SK-N-SH (cell line): Measurements from ENCODE around the gene CEP112. TPM values are rescaled to one million over a fixed set of nuclear protein-coding genes. Genes with fewer than 3 reads are reported as not detected.

ENCODE experiments used
- CTCF ChIA-PET: fragments of 300-600, 350-600 bp; formaldehyde crosslinking; extraction: SDS; loops from one replicate; lab custom pipeline; 2021; lab: Yijun Ruan, JAX
- POLR2A ChIA-PET: fragments of 350-600 bp; sonication (Branson Sonifier 250); formaldehyde crosslinking; extraction: SDS; loops from one replicate; lab custom pipeline; 2020; ENCODE audit warnings: antibody characterized with exemption, inconsistent platforms; lab: Yijun Ruan, JAX
- DNase-seq: peaks from one replicate; pipeline ENCODE4 v3.0.0; 2012
- H2AFZ ChIP-seq: fragments of 200-600 bp; sonication (generic); 2 replicates; pipeline ENCODE4 v1.8.1; 2016; ENCODE audit warnings: antibody characterized with exemption, mild to moderate bottlenecking, low read depth
- H3F3A ChIP-seq: fragments of 200-600 bp; sonication (generic); replicated peaks from 2 replicates; pipeline ENCODE3; 2016; ENCODE audit warnings: antibody characterized with exemption, mild to moderate bottlenecking; ENCODE audit not compliant: insufficient read depth
- H3K27ac ChIP-seq, 2 experiments: fragments of 200-500 bp in 1 of 2; fragments of 200-600 bp in 1 of 2; sonication (Bioruptor generic) in 1 of 2; sonication (generic), shearing (Covaris generic) in 1 of 2; 2 replicates each; pipeline versions ENCODE4 v1.5.1 to v1.6.1; 2014 to 2016; ENCODE audit warnings: low read depth in 2 of 2, inconsistent platforms in 1 of 2, low read length in 1 of 2, mild to moderate bottlenecking in 1 of 2, mixed read lengths in 1 of 2
- H3K27me3 ChIP-seq: fragments of 200-600 bp; sonication (generic), shearing (Covaris generic); 2 replicates; pipeline ENCODE4 v1.6.1; 2016; ENCODE audit warnings: mixed run types; ENCODE audit not compliant: insufficient read depth
- H3K36me3 ChIP-seq, 2 experiments: fragments of 200-500 bp in 1 of 2; fragments of 200-600 bp in 1 of 2; sonication (Bioruptor generic) in 1 of 2; sonication (generic) in 1 of 2; replicated peaks in 1 of 2; 2 replicates each; pipeline versions ENCODE3 to v1.5.1; 2014 to 2016; ENCODE audit warnings: low read length in 1 of 2, mild to moderate bottlenecking in 1 of 2; ENCODE audit not compliant: insufficient read depth in 2 of 2, control insufficient read depth in 1 of 2
- H3K4me1 ChIP-seq, 2 experiments: fragments of 200-500 bp in 1 of 2; fragments of 200-600 bp in 1 of 2; sonication (Bioruptor generic) in 1 of 2; sonication (generic), shearing (Covaris generic) in 1 of 2; 2 replicates each; pipeline versions ENCODE4 v1.5.1 to v1.6.1; 2014 to 2016; ENCODE audit warnings: low read depth in 1 of 2, low read length in 1 of 2, mixed run types in 1 of 2; ENCODE audit not compliant: insufficient read depth in 2 of 2, control insufficient read depth in 1 of 2
- H3K4me2 ChIP-seq: fragments of 200-600 bp; sonication (generic), shearing (Covaris generic); 2 replicates; pipeline ENCODE4 v1.6.1; 2017; ENCODE audit warnings: mixed run types
- H3K4me3 ChIP-seq, 2 experiments: fragments of 200-500 bp in 1 of 2; fragments of 200-600 bp in 1 of 2; sonication (Bioruptor generic) in 1 of 2; sonication (generic), shearing (Covaris generic) in 1 of 2; 2 replicates each; pipeline versions ENCODE4 v1.5.1 to v1.8.1; 2014 to 2016; ENCODE audit warnings: low read depth in 2 of 2, inconsistent platforms in 1 of 2, low read length in 1 of 2, mild to moderate bottlenecking in 1 of 2, mixed read lengths in 1 of 2, moderate library complexity in 1 of 2
- H3K79me2 ChIP-seq: fragments of 200-600 bp; sonication (generic); 2 replicates; pipeline ENCODE4 v1.8.1; 2017; ENCODE audit warnings: mild to moderate bottlenecking; ENCODE audit not compliant: insufficient read depth
- H3K9ac ChIP-seq: fragments of 200-600 bp; sonication (generic); 2 replicates; pipeline ENCODE4 v1.6.1; 2017; ENCODE audit warnings: mixed run types
- H3K9me2 ChIP-seq: fragments of 200-600 bp; sonication (generic); 2 replicates; pipeline ENCODE4 v1.6.1; 2017; ENCODE audit warnings: mixed run types
- H3K9me3 ChIP-seq: fragments of 200-600 bp; sonication (generic); 2 replicates; pipeline ENCODE4 v1.6.1; 2017; ENCODE audit warnings: mixed run types, mild to moderate bottlenecking, moderate library complexity
- H4K20me1 ChIP-seq: fragments of 200-600 bp; sonication (generic); 2 replicates; pipeline ENCODE4 v1.6.1; 2017; ENCODE audit warnings: mild to moderate bottlenecking, mixed run types; ENCODE audit not compliant: insufficient read depth
- CHD2 ChIP-seq: fragments of 150-350 bp; IDR thresholded peaks from 2 replicates; pipeline ENCODE4 v1.6.1; 2018; ENCODE audit warnings: low read length; ENCODE audit not compliant: partially characterized antibody
- ELF1 ChIP-seq: IDR thresholded peaks from 2 replicates; pipeline ENCODE4 v1.4.0; 2012
- EP300 ChIP-seq, 2 experiments: IDR thresholded peaks; 2 replicates each; pipeline versions ENCODE4 v1.4.0 to v1.6.1; 2012; ENCODE audit warnings: borderline replicate concordance in 1 of 2, low read depth in 1 of 2, low read length in 1 of 2
- EZH2phosphoT487 ChIP-seq: fragments of 200-600 bp; sonication (generic); IDR thresholded peaks from 2 replicates; pipeline ENCODE4 v1.6.1; 2017; ENCODE audit warnings: low read depth, mixed run types, mild to moderate bottlenecking, antibody characterized with exemption, moderate library complexity, borderline replicate concordance
- FOSL2 ChIP-seq: IDR thresholded peaks from 2 replicates; pipeline ENCODE4 v1.4.0; 2012; ENCODE audit warnings: low read depth, mild to moderate bottlenecking, moderate library complexity, borderline replicate concordance
- GATA2 ChIP-seq: sonication (generic); formaldehyde crosslinking; IDR thresholded peaks from 2 replicates; pipeline ENCODE4 v1.5.0; 2020; ENCODE audit warnings: mild to moderate bottlenecking, missing genetic modification reagents
- JUND ChIP-seq: IDR thresholded peaks from 2 replicates; pipeline ENCODE4 v1.4.0; 2012
- MAX ChIP-seq: IDR thresholded peaks from 2 replicates; pipeline ENCODE4 v1.4.0; 2012; ENCODE audit warnings: low read depth
- MEF2A ChIP-seq: IDR thresholded peaks from 2 replicates; pipeline ENCODE4 v1.4.0; 2012; ENCODE audit warnings: low read depth, borderline replicate concordance
- MXI1 ChIP-seq: IDR thresholded peaks from 2 replicates; pipeline ENCODE4 v1.6.1; 2012; ENCODE audit warnings: mild to moderate bottlenecking, low read depth, low read length, improper control_type of control experiment
- NRF1 ChIP-seq: IDR thresholded peaks from 2 replicates; pipeline ENCODE4 v1.6.1; 2012; ENCODE audit warnings: low read depth, mild to moderate bottlenecking, low read length
- POLR2AphosphoS5 ChIP-seq: IDR thresholded peaks from 2 replicates; pipeline ENCODE4 v1.6.1; 2012; ENCODE audit warnings: low read depth, low read length
- SIN3A ChIP-seq: IDR thresholded peaks from 2 replicates; pipeline ENCODE4 v1.6.1; 2012; ENCODE audit warnings: low read depth, mild to moderate bottlenecking, low read length, moderate library complexity, borderline replicate concordance
- SMC3 ChIP-seq: IDR thresholded peaks from 2 replicates; pipeline ENCODE4 v1.6.1; 2012; ENCODE audit warnings: low read depth, low read length, improper control_type of control experiment
- TAF1 ChIP-seq: IDR thresholded peaks from 2 replicates; pipeline ENCODE4 v1.6.1; 2012; ENCODE audit warnings: low read depth, mild to moderate bottlenecking, low read length, moderate library complexity, borderline replicate concordance
- TEAD4 ChIP-seq: IDR thresholded peaks from 2 replicates; pipeline ENCODE4 v1.4.0; 2012; ENCODE audit warnings: mild to moderate bottlenecking, borderline replicate concordance; ENCODE audit not compliant: insufficient read depth
- ZBTB33 ChIP-seq: IDR thresholded peaks from 2 replicates; pipeline ENCODE4 v1.4.0; 2012; ENCODE audit warnings: low read depth, borderline replicate concordance
- WGBS: methylation state at CpG from one replicate; pipeline ENCODE4 v1.1.6; 2017; ENCODE audit warnings: low lambda C conversion rate; 5-methylcytosine and 5-hydroxymethylcytosine counted together
- polyA plus RNA-seq, 3 experiments: library from polyadenylated mRNA; depleted of rRNA; stranded (reverse); fragments of >200 nt; gene quantifications; 2 replicates each; pipeline ENCODE4 v1.2.3, GENCODE V29; 2012
- TF ChIP-seq, protein P1 (sequence below): fragments of 150-350 bp; IDR thresholded peaks from 2 replicates; pipeline ENCODE4 v1.6.1; 2016; ENCODE audit warnings: mild to moderate bottlenecking, low read depth, low read length
- TF ChIP-seq, protein P2 (sequence below): IDR thresholded peaks from 2 replicates; pipeline ENCODE4 v1.6.1; 2012; ENCODE audit warnings: mild to moderate bottlenecking, low read depth, low read length, moderate library complexity
- TF ChIP-seq, protein P3 (sequence below): IDR thresholded peaks from 2 replicates; pipeline ENCODE4 v1.4.0; 2012; ENCODE audit warnings: low read depth, borderline replicate concordance

The CEP112 gene
- polyA plus RNA-seq, 1 of the 3 experiments (the other 2 are of a cell fraction), result 7.9 TPM

GRCh38 chr17:65855675-65856074 lies 336.3 kb downstream of the CEP112 start:
- Histone ChIP-seq H3F3A (peaks cover 7% of the 10 kb centered on the region), H3K9me2 (no peaks in the 10 kb centered on the region), H3K27me3 (no peaks in the 10 kb centered on the region), H2AFZ (no peak overlapping the region), H4K20me1 (no peaks in the 10 kb centered on the region), H3K9me3 (no peaks in the 10 kb centered on the region), H3K4me2 (peak overlapping the region; percentile 19; the same call in 1 of the 2 replicates), H3K4me3 (no peak overlapping the region), H3K36me3 (no peaks in the 10 kb centered on the region), H3K9ac (no peak overlapping the region), H3K4me1 (no peaks in the 10 kb centered on the region; a peak in 1 of 4 replicates), H3K79me2 (no peaks in the 10 kb centered on the region), H3K27ac (no peak overlapping the region)
- CTCF ChIA-PET, result interaction anchor here (0.7 to 1.0 kb wide), 2 partner anchors 139 to 271 kb away, joined by 3 read pairs; no protein-coding TSS in a partner anchor
- WGBS, result 90% methylated on average over 4 of the region's 4 CpGs
- no peak for DNase-seq
- TF ChIP-seq MXI1, result no peak
- TF ChIP-seq, protein P1, sequence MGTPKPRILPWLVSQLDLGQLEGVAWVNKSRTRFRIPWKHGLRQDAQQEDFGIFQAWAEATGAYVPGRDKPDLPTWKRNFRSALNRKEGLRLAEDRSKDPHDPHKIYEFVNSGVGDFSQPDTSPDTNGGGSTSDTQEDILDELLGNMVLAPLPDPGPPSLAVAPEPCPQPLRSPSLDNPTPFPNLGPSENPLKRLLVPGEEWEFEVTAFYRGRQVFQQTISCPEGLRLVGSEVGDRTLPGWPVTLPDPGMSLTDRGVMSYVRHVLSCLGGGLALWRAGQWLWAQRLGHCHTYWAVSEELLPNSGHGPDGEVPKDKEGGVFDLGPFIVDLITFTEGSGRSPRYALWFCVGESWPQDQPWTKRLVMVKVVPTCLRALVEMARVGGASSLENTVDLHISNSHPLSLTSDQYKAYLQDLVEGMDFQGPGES, result no peak
- no peak for TF ChIP-seq SMC3
- no peak for TF ChIP-seq NRF1
- no peak for TF ChIP-seq MEF2A
- TF ChIP-seq ELF1, result no peak
- no peak for TF ChIP-seq GATA2 (CRISPR knock-in tag)
- TF ChIP-seq POLR2AphosphoS5, result no peak
- no peak for TF ChIP-seq ZBTB33
- no peak for TF ChIP-seq EZH2phosphoT487
- no peak for TF ChIP-seq JUND
- TF ChIP-seq, protein P2, sequence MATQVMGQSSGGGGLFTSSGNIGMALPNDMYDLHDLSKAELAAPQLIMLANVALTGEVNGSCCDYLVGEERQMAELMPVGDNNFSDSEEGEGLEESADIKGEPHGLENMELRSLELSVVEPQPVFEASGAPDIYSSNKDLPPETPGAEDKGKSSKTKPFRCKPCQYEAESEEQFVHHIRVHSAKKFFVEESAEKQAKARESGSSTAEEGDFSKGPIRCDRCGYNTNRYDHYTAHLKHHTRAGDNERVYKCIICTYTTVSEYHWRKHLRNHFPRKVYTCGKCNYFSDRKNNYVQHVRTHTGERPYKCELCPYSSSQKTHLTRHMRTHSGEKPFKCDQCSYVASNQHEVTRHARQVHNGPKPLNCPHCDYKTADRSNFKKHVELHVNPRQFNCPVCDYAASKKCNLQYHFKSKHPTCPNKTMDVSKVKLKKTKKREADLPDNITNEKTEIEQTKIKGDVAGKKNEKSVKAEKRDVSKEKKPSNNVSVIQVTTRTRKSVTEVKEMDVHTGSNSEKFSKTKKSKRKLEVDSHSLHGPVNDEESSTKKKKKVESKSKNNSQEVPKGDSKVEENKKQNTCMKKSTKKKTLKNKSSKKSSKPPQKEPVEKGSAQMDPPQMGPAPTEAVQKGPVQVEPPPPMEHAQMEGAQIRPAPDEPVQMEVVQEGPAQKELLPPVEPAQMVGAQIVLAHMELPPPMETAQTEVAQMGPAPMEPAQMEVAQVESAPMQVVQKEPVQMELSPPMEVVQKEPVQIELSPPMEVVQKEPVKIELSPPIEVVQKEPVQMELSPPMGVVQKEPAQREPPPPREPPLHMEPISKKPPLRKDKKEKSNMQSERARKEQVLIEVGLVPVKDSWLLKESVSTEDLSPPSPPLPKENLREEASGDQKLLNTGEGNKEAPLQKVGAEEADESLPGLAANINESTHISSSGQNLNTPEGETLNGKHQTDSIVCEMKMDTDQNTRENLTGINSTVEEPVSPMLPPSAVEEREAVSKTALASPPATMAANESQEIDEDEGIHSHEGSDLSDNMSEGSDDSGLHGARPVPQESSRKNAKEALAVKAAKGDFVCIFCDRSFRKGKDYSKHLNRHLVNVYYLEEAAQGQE, result no peak
- no peak for TF ChIP-seq TAF1
- no peak for TF ChIP-seq TEAD4
- no peak for TF ChIP-seq SIN3A
- TF ChIP-seq, protein P3, sequence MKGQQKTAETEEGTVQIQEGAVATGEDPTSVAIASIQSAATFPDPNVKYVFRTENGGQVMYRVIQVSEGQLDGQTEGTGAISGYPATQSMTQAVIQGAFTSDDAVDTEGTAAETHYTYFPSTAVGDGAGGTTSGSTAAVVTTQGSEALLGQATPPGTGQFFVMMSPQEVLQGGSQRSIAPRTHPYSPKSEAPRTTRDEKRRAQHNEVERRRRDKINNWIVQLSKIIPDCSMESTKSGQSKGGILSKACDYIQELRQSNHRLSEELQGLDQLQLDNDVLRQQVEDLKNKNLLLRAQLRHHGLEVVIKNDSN, result no peak
- no peak for TF ChIP-seq CHD2
- TF ChIP-seq EP300 (IDR thresholded peaks at IDR 0.05; ENCODE audit: borderline replicate concordance in 1 of 2, low read depth in 1 of 2, low read length in 1 of 2), result no peak
- no peak for TF ChIP-seq FOSL2
- no peak for TF ChIP-seq MAX
- POLR2A ChIA-PET, result no interaction called here
